Stomach (tissue), 4 donors: ENCODE results near the gene TMEM79.

ENCODE experiments used
- CTCF ChIP-seq, 7 experiments: fragments of 450-650 bp in 4 of 7; fragments of 200-600 bp in 3 of 7; sonication (generic) in 3 of 7; IDR thresholded peaks; one replicate each; pipeline ENCODE4 v1.5.1; 2016 to 2019; ENCODE audit warnings: antibody characterized with exemption in 7 of 7, control low read depth in 2 of 7, mild to moderate bottlenecking in 1 of 7
- EP300 ChIP-seq: sonication (generic); formaldehyde crosslinking; IDR thresholded peaks from one replicate; pipeline ENCODE4 v1.6.1; 2017; ENCODE audit warnings: antibody characterized with exemption
- POLR2A ChIP-seq, 4 donors: fragments of 450-650 bp; IDR thresholded peaks; one replicate each; pipeline ENCODE4 v1.6.1; 2016; ENCODE audit warnings: antibody characterized with exemption in 4 of 4, control low read depth in 2 of 4, mild to moderate bottlenecking in 1 of 4, moderate library complexity in 1 of 4
- POLR2AphosphoS5 ChIP-seq, 3 donors: sonication (generic); formaldehyde crosslinking; IDR thresholded peaks; one replicate each; pipeline ENCODE4 v1.6.1; 2016; ENCODE audit warnings: antibody characterized with exemption in 3 of 3

GRCh38 chr1:156236164-156236563 lies 48.0 kb upstream of the TMEM79 start:
- TF ChIP-seq POLR2A (IDR thresholded peaks at IDR 0.05) (no peak), EP300 (no peak), CTCF (IDR thresholded peaks at IDR 0.05) (no peak), POLR2AphosphoS5 (IDR thresholded peaks at IDR 0.05) (no peak)
